SJSA1 (cell line): ENCODE measurements around the gene NR2F2. TPM values are rescaled to one million over a fixed set of nuclear protein-coding genes. Genes with fewer than 3 reads are reported as not detected.
"Not testable (repeated sequence)": the region's sequence is repeated elsewhere in the genome, so short reads cannot be mapped to it uniquely, and the experiment has no call there.

Source experiments
- DNase-seq, 2 experiments: peaks; one replicate each; pipeline ENCODE4 v3.0.0-alpha.2; 2015 to 2020; ENCODE audit warnings: low spot score in 2 of 2, low read depth in 1 of 2
- H3K27ac ChIP-seq: fragments of 250-450 bp; sonication (Bioruptor Pico); 2 replicates; pipeline ENCODE4 v1.5.1; 2020; ENCODE audit warnings: mild to moderate bottlenecking, moderate library complexity
- H3K27me3 ChIP-seq: fragments of 250-450 bp; sonication (Bioruptor Pico); replicated peaks from 2 replicates; pipeline ENCODE4 v1.5.1; 2020; ENCODE audit warnings: mild to moderate bottlenecking, moderate library complexity
- H3K36me3 ChIP-seq: fragments of 250-450 bp; sonication (Bioruptor Pico); 2 replicates; pipeline ENCODE4 v1.5.1; 2020; ENCODE audit warnings: mild to moderate bottlenecking
- H3K4me1 ChIP-seq: fragments of 250-450 bp; sonication (Bioruptor Pico); replicated peaks from 2 replicates; pipeline ENCODE4 v1.6.1; 2021; ENCODE audit warnings: mild to moderate bottlenecking
- H3K4me3 ChIP-seq: fragments of 250-450 bp; sonication (Bioruptor Pico); 2 replicates; pipeline ENCODE4 v1.5.1; 2020; ENCODE audit warnings: mild to moderate bottlenecking
- H3K9me3 ChIP-seq: fragments of 250-450 bp; sonication (Bioruptor Pico); replicated peaks from 2 replicates; pipeline ENCODE4 v1.5.1; 2020; ENCODE audit warnings: mild to moderate bottlenecking
- total RNA-seq: library from RNA; depleted of rRNA; stranded (reverse); fragments of >200 nt; shearing (Covaris generic); gene quantifications from 2 replicates; pipeline ENCODE4 v1.2.3, GENCODE V29; 2014

NR2F2 gene
- total RNA-seq, 1 experiment from 2014 or later, result 9.8 TPM

- no peak for DNase-seq
These were observed 31.7 kb downstream of the NR2F2 start for GRCh38 chr15:96362011-96362754.

GRCh38 chr15:96362755-96363651 lies 32.5 kb downstream of the NR2F2 start:
- H3K4me3 ChIP-seq, result no peak overlapping the region
- no peaks in the 10 kb centered on the region for H3K27me3 ChIP-seq

More at GRCh38 chr15:96362011-96362754, 31.7 kb downstream of the NR2F2 start:
- H3K36me3 ChIP-seq, result no peaks in the 10 kb centered on the region
- H3K4me1 ChIP-seq, result 0 out of 2 replicates have a peak, but pooled peaks cover 3% of the 10 kb centered on the region
- no peaks in the 10 kb centered on the region for H3K27me3 ChIP-seq
- no peaks in the 10 kb centered on the region for H3K9me3 ChIP-seq
- H3K4me3 ChIP-seq, result no peak overlapping the region
- H3K27ac ChIP-seq, result no peak overlapping the region

GRCh38 chr15:96363707-96364106 lies 33.2 kb downstream of the NR2F2 start:
- Histone ChIP-seq H3K4me3 (no peak overlapping the region), H3K36me3 (no peaks in the 10 kb centered on the region), H3K4me1 (no peaks in the 10 kb centered on the region), H3K9me3 (no peaks in the 10 kb centered on the region), H3K27ac (no peak overlapping the region), H3K27me3 (no peaks in the 10 kb centered on the region)
- DNase-seq, result no peak

More at GRCh38 chr15:96362755-96363651, 32.5 kb downstream of the NR2F2 start:
- Histone ChIP-seq H3K27ac (no peak overlapping the region), H3K9me3 (no peaks in the 10 kb centered on the region), H3K36me3 (no peaks in the 10 kb centered on the region), H3K4me1 (0 out of 2 replicates have a peak, but pooled peaks cover under 1% of the 10 kb centered on the region)
- DNase-seq, result no peak

GRCh38 chr15:96365781-96366525 lies 35.5 kb downstream of the NR2F2 start:
- H3K36me3 ChIP-seq, result no peaks in the 10 kb centered on the region
- no peak for DNase-seq
- H3K4me3 ChIP-seq, result no peak overlapping the region
- H3K4me1 ChIP-seq, result no peaks in the 10 kb centered on the region
- H3K27ac ChIP-seq, result no peak overlapping the region
- no peaks in the 10 kb centered on the region for H3K9me3 ChIP-seq
- no peaks in the 10 kb centered on the region for H3K27me3 ChIP-seq

- H3K27ac ChIP-seq, result no peak overlapping the region
- DNase-seq, result no peak
- H3K9me3 ChIP-seq, result no peaks in the 10 kb centered on the region
- no peak overlapping the region for H3K4me3 ChIP-seq
- H3K4me1 ChIP-seq, result no peaks in the 10 kb centered on the region
- no peaks in the 10 kb centered on the region for H3K27me3 ChIP-seq
- H3K36me3 ChIP-seq, result no peaks in the 10 kb centered on the region
These were observed 36.0 kb downstream of the NR2F2 start for GRCh38 chr15:96366526-96366877.

- H3K36me3 ChIP-seq, result no peaks in the 10 kb centered on the region
- no peak for DNase-seq
- no peaks in the 10 kb centered on the region for H3K9me3 ChIP-seq
- no peak overlapping the region for H3K27ac ChIP-seq
- H3K4me1 ChIP-seq, result peaks cover 5% of the 10 kb centered on the region; the same call in 1 of the 2 replicates
- no peaks in the 10 kb centered on the region for H3K27me3 ChIP-seq
- no peak overlapping the region for H3K4me3 ChIP-seq
These were observed 37.1 kb downstream of the NR2F2 start for GRCh38 chr15:96367311-96368200.

GRCh38 chr15:96369351-96369750 lies 38.9 kb downstream of the NR2F2 start:
- H3K27ac ChIP-seq, result no peak overlapping the region
- peaks cover 6% of the 10 kb centered on the region; the same call in 1 of the 2 replicates for H3K4me1 ChIP-seq
- H3K4me3 ChIP-seq, result no peak overlapping the region
- no peak for DNase-seq
- no peaks in the 10 kb centered on the region for H3K36me3 ChIP-seq
- H3K27me3 ChIP-seq, result no peaks in the 10 kb centered on the region
- no peaks in the 10 kb centered on the region for H3K9me3 ChIP-seq

- Histone ChIP-seq H3K9me3 (no peaks in the 10 kb centered on the region), H3K4me3 (no peak overlapping the region), H3K4me1 (peaks cover 6% of the 10 kb centered on the region; the same call in 1 of the 2 replicates), H3K27ac (no peak overlapping the region), H3K27me3 (no peaks in the 10 kb centered on the region), H3K36me3 (no peaks in the 10 kb centered on the region)
- DNase-seq, result no peak
These were observed 39.5 kb downstream of the NR2F2 start for GRCh38 chr15:96369825-96370621.

- no peak for DNase-seq
- H3K27ac ChIP-seq, result no peak overlapping the region
- no peaks in the 10 kb centered on the region for H3K9me3 ChIP-seq
- H3K4me3 ChIP-seq, result no peak overlapping the region
- no peaks in the 10 kb centered on the region for H3K36me3 ChIP-seq
- no peaks in the 10 kb centered on the region for H3K27me3 ChIP-seq
- peaks cover 6% of the 10 kb centered on the region; the same call in 1 of the 2 replicates for H3K4me1 ChIP-seq
These were observed 42.1 kb downstream of the NR2F2 start for GRCh38 chr15:96372554-96372953.

GRCh38 chr15:96374499-96374898 lies 44.0 kb downstream of the NR2F2 start:
- Histone ChIP-seq H3K36me3 (no peaks in the 10 kb centered on the region), H3K27me3 (no peaks in the 10 kb centered on the region), H3K27ac (no peak overlapping the region), H3K9me3 (no peaks in the 10 kb centered on the region), H3K4me1 (peaks cover 6% of the 10 kb centered on the region; the same call in 1 of the 2 replicates), H3K4me3 (no peak overlapping the region)
- DNase-seq, result no peak

GRCh38 chr15:96379592-96379991 lies 49.1 kb downstream of the NR2F2 start:
- not testable (repeated sequence) for H3K4me3 ChIP-seq, H3K36me3 ChIP-seq, H3K4me1 ChIP-seq, DNase-seq, H3K27ac ChIP-seq, H3K27me3 ChIP-seq, H3K9me3 ChIP-seq

GRCh38 chr15:96381463-96381862 lies 51.0 kb downstream of the NR2F2 start:
- H3K27me3 ChIP-seq, result no peaks in the 10 kb centered on the region
- DNase-seq, result no peak
- no peak overlapping the region for H3K27ac ChIP-seq
- no peaks in the 10 kb centered on the region for H3K9me3 ChIP-seq
- no peak overlapping the region for H3K4me3 ChIP-seq
- no peaks in the 10 kb centered on the region for H3K36me3 ChIP-seq
- no peaks in the 10 kb centered on the region for H3K4me1 ChIP-seq
